Measurements from ENCODE around the gene RPL31.
A peak's percentile ranks its signal among the peaks of the same experiment; 100 is the strongest.

Gene RPL31

GRCh38 chr2:101038455-101039255 is 36.6 kb downstream of the RPL31 start:
- peak; percentile 65 for TF ChIP-seq CTCF (conservative IDR thresholded peaks at IDR 0.05)
- no peak for TF ChIP-seq ZFX (IDR thresholded peaks at IDR 0.05)
- H3K27ac ChIP-seq, result no peak overlapping the region

GRCh38 chr2:101040072-101040471 is 38.0 kb downstream of the RPL31 start:
- no peak for TF ChIP-seq CTCF (conservative IDR thresholded peaks at IDR 0.05)
- no peak for TF ChIP-seq ZFX (IDR thresholded peaks at IDR 0.05)
- H3K27ac ChIP-seq, result no peak overlapping the region

GRCh38 chr2:101040761-101041160 is 38.7 kb downstream of the RPL31 start:
- TF ChIP-seq ZFX (IDR thresholded peaks at IDR 0.05) (no peak), CTCF (conservative IDR thresholded peaks at IDR 0.05) (no peak)
- no peak overlapping the region for H3K27ac ChIP-seq

- no peak for TF ChIP-seq CTCF (conservative IDR thresholded peaks at IDR 0.05)
- TF ChIP-seq ZFX (IDR thresholded peaks at IDR 0.05), result no peak
- H3K27ac ChIP-seq, result no peak overlapping the region
These were observed 39.3 kb downstream of the RPL31 start for GRCh38 chr2:101041413-101041812.

- TF ChIP-seq CTCF (conservative IDR thresholded peaks at IDR 0.05) (no peak), ZFX (IDR thresholded peaks at IDR 0.05) (no peak)
- H3K27ac ChIP-seq, result no peak overlapping the region
These were observed 43.2 kb downstream of the RPL31 start for GRCh38 chr2:101045330-101045729.

- no peak overlapping the region for H3K27ac ChIP-seq
- TF ChIP-seq CTCF (conservative IDR thresholded peaks at IDR 0.05), result no peak
These were observed 45.1 kb downstream of the RPL31 start for GRCh38 chr2:101047075-101047766.

GRCh38 chr2:101047774-101048173 is 45.7 kb downstream of the RPL31 start:
- no peak overlapping the region for H3K27ac ChIP-seq
- TF ChIP-seq ZFX (IDR thresholded peaks at IDR 0.05) (no peak), CTCF (conservative IDR thresholded peaks at IDR 0.05) (no peak)

All from C4-2B (cell line).